H9 (cell line): Measurements from ENCODE around the gene SH3GL2. TPM values are rescaled to one million over a fixed set of nuclear protein-coding genes. Genes with fewer than 3 reads are reported as not detected.

Experiments used
- DNase-seq: peaks from one replicate; pipeline ENCODE4 v3.0.0-alpha.2; 2017
- H2AFZ ChIP-seq: one replicate; pipeline ENCODE4 v1.6.1; 2013; ENCODE audit warnings: mild to moderate bottlenecking, low read length, control low read depth, moderate library complexity
- H2AK5ac ChIP-seq: 2 replicates; pipeline ENCODE4 v1.6.1; 2013; ENCODE audit warnings: low read length, control low read depth, mixed read lengths; ENCODE audit not compliant: insufficient read length
- H2BK120ac ChIP-seq: one replicate; pipeline ENCODE4 v1.6.1; 2013; ENCODE audit warnings: low read depth, mild to moderate bottlenecking, low read length, control low read depth, inconsistent platforms; ENCODE audit not compliant: poor library complexity, severe bottlenecking
- H2BK12ac ChIP-seq: 2 replicates; pipeline ENCODE4 v1.6.1; 2013; ENCODE audit warnings: low read length, control low read depth, mixed read lengths, low read depth; ENCODE audit not compliant: insufficient read length
- H2BK15ac ChIP-seq: 2 replicates; pipeline ENCODE4 v1.6.1; 2013; ENCODE audit warnings: low read depth, low read length, control low read depth
- H2BK20ac ChIP-seq: one replicate; pipeline ENCODE4 v1.6.1; 2013; ENCODE audit warnings: low read depth, mild to moderate bottlenecking, low read length, control low read depth, inconsistent platforms; ENCODE audit not compliant: poor library complexity, severe bottlenecking
- H2BK5ac ChIP-seq: 2 replicates; pipeline ENCODE4 v1.6.1; 2013; ENCODE audit warnings: low read length, control low read depth, mixed read lengths; ENCODE audit not compliant: insufficient read length
- H3K14ac ChIP-seq: 2 replicates; pipeline ENCODE4 v1.6.1; 2013; ENCODE audit warnings: low read length, control low read depth; ENCODE audit not compliant: insufficient read depth
- H3K18ac ChIP-seq: 2 replicates; pipeline ENCODE4 v1.6.1; 2013; ENCODE audit warnings: low read depth, mild to moderate bottlenecking, mixed read lengths, low read length, control low read depth; ENCODE audit not compliant: insufficient read length
- H3K23ac ChIP-seq: 2 replicates; pipeline ENCODE4 v1.6.1; 2013; ENCODE audit warnings: low read length, control low read depth, mixed read lengths, low read depth; ENCODE audit not compliant: insufficient read length
- H3K23me2 ChIP-seq: 2 replicates; pipeline ENCODE4 v1.6.1; 2013; ENCODE audit warnings: low read depth, mild to moderate bottlenecking, mixed read lengths, low read length, control low read depth; ENCODE audit not compliant: insufficient read length, poor library complexity, severe bottlenecking
- H3K27ac ChIP-seq: 2 replicates; pipeline ENCODE4 v1.5.1; 2013; ENCODE audit warnings: low read length, control low read depth, mixed read lengths, low read depth; ENCODE audit not compliant: insufficient read length
- H3K27me3 ChIP-seq: 2 replicates; pipeline ENCODE4 v1.6.1; 2013; ENCODE audit warnings: low read length, control low read depth, inconsistent platforms; ENCODE audit not compliant: insufficient read depth
- H3K4ac ChIP-seq: 2 replicates; pipeline ENCODE4 v1.6.1; 2013; ENCODE audit warnings: low read depth, mild to moderate bottlenecking, control low read depth, inconsistent platforms, low read length, moderate library complexity
- H3K4me1 ChIP-seq: 2 replicates; pipeline ENCODE4 v1.6.1; 2013; ENCODE audit warnings: low read length, control low read depth, inconsistent platforms; ENCODE audit not compliant: insufficient read depth
- H3K4me2 ChIP-seq: 2 replicates; pipeline ENCODE4 v1.6.1; 2013; ENCODE audit warnings: low read length, control low read depth, mixed read lengths; ENCODE audit not compliant: insufficient read length, insufficient read depth
- H3K56ac ChIP-seq: 2 replicates; pipeline ENCODE4 v1.6.1; 2013; ENCODE audit warnings: low read depth, mild to moderate bottlenecking, mixed read lengths, low read length, control low read depth; ENCODE audit not compliant: insufficient read length
- H3K79me1 ChIP-seq: 2 replicates; pipeline ENCODE4 v1.6.1; 2013; ENCODE audit warnings: low read depth, mild to moderate bottlenecking, moderate library complexity, low read length, control low read depth, inconsistent platforms; ENCODE audit not compliant: insufficient read depth, poor library complexity, severe bottlenecking
- H3K79me2 ChIP-seq: 2 replicates; pipeline ENCODE4 v1.6.1; 2013; ENCODE audit warnings: low read length, control low read depth, inconsistent platforms; ENCODE audit not compliant: insufficient read depth
- H3K9ac ChIP-seq: 2 replicates; pipeline ENCODE4 v1.6.1; 2013; ENCODE audit warnings: low read length, control low read depth, mixed read lengths; ENCODE audit not compliant: insufficient read length; ENCODE audit errors: extremely low read depth
- H3K9me3 ChIP-seq: one replicate; pipeline ENCODE4 v1.6.1; 2013; ENCODE audit warnings: low read depth, low read length, inconsistent platforms; ENCODE audit not compliant: control insufficient read depth
- H3T11ph ChIP-seq: one replicate; pipeline ENCODE4 v1.6.1; 2013; ENCODE audit warnings: mild to moderate bottlenecking, low read length, control low read depth, inconsistent platforms
- H4K20me1 ChIP-seq: one replicate; pipeline ENCODE4 v1.6.1; 2013; ENCODE audit not compliant: control insufficient read depth, insufficient read length, insufficient read depth
- H4K5ac ChIP-seq: 2 replicates; pipeline ENCODE4 v1.6.1; 2013; ENCODE audit warnings: low read depth, mild to moderate bottlenecking, mixed read lengths, low read length, control low read depth; ENCODE audit not compliant: insufficient read length
- H4K8ac ChIP-seq: replicated peaks from 2 replicates; pipeline ENCODE4 v1.6.1; 2013; ENCODE audit warnings: low read length, control low read depth, mixed read lengths, low read depth; ENCODE audit not compliant: insufficient read length
- H4K91ac ChIP-seq: 2 replicates; pipeline ENCODE4 v1.6.1; 2013; ENCODE audit warnings: low read depth, mild to moderate bottlenecking, moderate library complexity, mixed read lengths, low read length, control low read depth; ENCODE audit not compliant: insufficient read length
- H3K27ac Mint-ChIP-seq, 3 experiments: 2 replicates in 2 of 3; 3 replicates in 1 of 3; pipeline ENCODE4 v1.8.0; 2020 to 2021; ENCODE audit warnings: mixed read lengths in 3 of 3, mild to moderate bottlenecking in 1 of 3, moderate library complexity in 1 of 3
- H3K27me3 Mint-ChIP-seq: 2 replicates; pipeline ENCODE4 v1.8.0; 2021; ENCODE audit warnings: low read depth, mild to moderate bottlenecking, moderate library complexity, mixed read lengths
- H3K36me3 Mint-ChIP-seq, 3 experiments: 2 replicates in 2 of 3; 3 replicates in 1 of 3; pipeline ENCODE4 v1.8.0; 2020 to 2021; ENCODE audit warnings: low read depth in 3 of 3, mixed read lengths in 3 of 3; ENCODE audit not compliant: insufficient read depth in 1 of 3
- H3K4me1 Mint-ChIP-seq, 2 experiments: 2 replicates each; pipeline ENCODE4 v1.8.0; 2020; ENCODE audit warnings: mixed read lengths in 2 of 2
- H3K4me3 Mint-ChIP-seq, 2 experiments: 2 replicates in 1 of 2; 3 replicates in 1 of 2; pipeline ENCODE4 v1.8.0; 2020 to 2021; ENCODE audit warnings: mild to moderate bottlenecking in 2 of 2, mixed read lengths in 2 of 2, moderate library complexity in 1 of 2
- H3K9me3 Mint-ChIP-seq, 2 experiments: 2 replicates in 1 of 2; 3 replicates in 1 of 2; pipeline ENCODE4 v1.8.0; 2020; ENCODE audit warnings: mild to moderate bottlenecking in 2 of 2, mixed read lengths in 2 of 2, moderate library complexity in 1 of 2
- WGBS: extraction: QIAGEN DNeasy Blood & Tissue Kit; methylation state at CpG from one replicate; pipeline ENCODE4 v1.1.7; 2013; ENCODE audit warnings: missing lambda C conversion rate, low lambda C conversion rate, mixed read lengths; ENCODE audit not compliant: insufficient read length; ENCODE audit errors: extremely low coverage; 5-methylcytosine and 5-hydroxymethylcytosine counted together
- total RNA-seq: library from RNA; stranded (reverse); gene quantifications from 2 replicates; pipeline ENCODE4 v1.2.1, GENCODE V29; 2021
- TF ChIP-seq, protein P1 (sequence below): fragments of 200-600 bp; sonication (generic); conservative IDR thresholded peaks from 3 replicates; pipeline ENCODE4 v1.8.0; 2021; ENCODE audit warnings: antibody characterized with exemption, mild to moderate bottlenecking

SH3GL2 gene
- total RNA-seq, 1 experiment from 2014 or later = 6.5 TPM

DNA sequence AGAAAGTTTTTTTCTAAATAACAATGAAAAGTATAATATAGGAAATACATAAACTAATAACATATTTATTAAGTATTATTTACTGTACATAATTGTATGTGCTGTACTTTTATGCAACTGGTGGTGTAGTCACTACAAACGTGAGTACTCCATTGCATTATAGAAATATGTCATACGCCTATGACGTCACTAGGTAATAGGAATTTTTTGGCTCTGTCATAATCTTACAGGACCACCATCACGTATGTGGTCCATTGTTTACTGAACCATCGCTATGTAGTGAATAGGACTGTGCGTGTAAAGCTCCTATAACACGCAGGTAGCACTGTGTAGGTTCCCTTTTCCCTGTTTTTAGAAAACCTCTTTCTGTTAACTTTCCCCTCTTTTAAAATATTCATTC, 255.0 kb downstream of the SH3GL2 start:
- no peak overlapping the region for H3K4ac ChIP-seq

More for the DNA sequence above, 255.0 kb downstream of the SH3GL2 start:
- H3K27me3 ChIP-seq = no peaks in the 10 kb centered on the region
- H3K79me2 ChIP-seq = no peaks in the 10 kb centered on the region
- no peaks in the 10 kb centered on the region; the same call in 1 of the 2 replicates for H3K4me1 ChIP-seq
- H3K27ac ChIP-seq = no peak overlapping the region
- peaks cover 11 to 20% of the 10 kb centered on the region in 2 experiments for H3K4me1 Mint-ChIP-seq
- H2AK5ac ChIP-seq = no peak overlapping the region
- no peak overlapping the region for H4K8ac ChIP-seq
- no peaks in the 10 kb centered on the region; a peak in 1 of 5 replicates for H3K9me3 Mint-ChIP-seq
- H3K9ac ChIP-seq = no peak overlapping the region
- H3K27ac Mint-ChIP-seq = no peak overlapping the region
- no peak overlapping the region for H3K14ac ChIP-seq
- no peaks in the 10 kb centered on the region; a peak in 1 of 7 replicates for H3K36me3 Mint-ChIP-seq
- H3K4me3 Mint-ChIP-seq = no peak overlapping the region
- H2BK5ac ChIP-seq = no peak overlapping the region
- no peak overlapping the region for H3K4me2 ChIP-seq
- DNase-seq = no peak
- no peak overlapping the region for H2BK120ac ChIP-seq
- no peak overlapping the region for H2AFZ ChIP-seq
- H2BK15ac ChIP-seq = no peak overlapping the region
- no peak overlapping the region for H3K56ac ChIP-seq
- H3K18ac ChIP-seq = no peak overlapping the region
- TF ChIP-seq, protein P1, sequence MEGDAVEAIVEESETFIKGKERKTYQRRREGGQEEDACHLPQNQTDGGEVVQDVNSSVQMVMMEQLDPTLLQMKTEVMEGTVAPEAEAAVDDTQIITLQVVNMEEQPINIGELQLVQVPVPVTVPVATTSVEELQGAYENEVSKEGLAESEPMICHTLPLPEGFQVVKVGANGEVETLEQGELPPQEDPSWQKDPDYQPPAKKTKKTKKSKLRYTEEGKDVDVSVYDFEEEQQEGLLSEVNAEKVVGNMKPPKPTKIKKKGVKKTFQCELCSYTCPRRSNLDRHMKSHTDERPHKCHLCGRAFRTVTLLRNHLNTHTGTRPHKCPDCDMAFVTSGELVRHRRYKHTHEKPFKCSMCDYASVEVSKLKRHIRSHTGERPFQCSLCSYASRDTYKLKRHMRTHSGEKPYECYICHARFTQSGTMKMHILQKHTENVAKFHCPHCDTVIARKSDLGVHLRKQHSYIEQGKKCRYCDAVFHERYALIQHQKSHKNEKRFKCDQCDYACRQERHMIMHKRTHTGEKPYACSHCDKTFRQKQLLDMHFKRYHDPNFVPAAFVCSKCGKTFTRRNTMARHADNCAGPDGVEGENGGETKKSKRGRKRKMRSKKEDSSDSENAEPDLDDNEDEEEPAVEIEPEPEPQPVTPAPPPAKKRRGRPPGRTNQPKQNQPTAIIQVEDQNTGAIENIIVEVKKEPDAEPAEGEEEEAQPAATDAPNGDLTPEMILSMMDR = no peak
- no CpG with 5 or more reads among the region's 7 CpGs for WGBS
- no peak overlapping the region for H4K5ac ChIP-seq
- no peaks in the 10 kb centered on the region for H4K20me1 ChIP-seq
- no peak overlapping the region for H2BK20ac ChIP-seq
- no peak overlapping the region for H2BK12ac ChIP-seq
- H3K23me2 ChIP-seq = no peaks in the 10 kb centered on the region
- H3K23ac ChIP-seq = no peak overlapping the region
- H4K91ac ChIP-seq = no peak overlapping the region
- no peak overlapping the region for H3T11ph ChIP-seq
- no peaks in the 10 kb centered on the region for H3K9me3 ChIP-seq
- H3K27me3 Mint-ChIP-seq = no peaks in the 10 kb centered on the region; the same call in none of the 2 replicates
- no peaks in the 10 kb centered on the region for H3K79me1 ChIP-seq
